ENCODE data around the gene COL4A2.

DNA sequence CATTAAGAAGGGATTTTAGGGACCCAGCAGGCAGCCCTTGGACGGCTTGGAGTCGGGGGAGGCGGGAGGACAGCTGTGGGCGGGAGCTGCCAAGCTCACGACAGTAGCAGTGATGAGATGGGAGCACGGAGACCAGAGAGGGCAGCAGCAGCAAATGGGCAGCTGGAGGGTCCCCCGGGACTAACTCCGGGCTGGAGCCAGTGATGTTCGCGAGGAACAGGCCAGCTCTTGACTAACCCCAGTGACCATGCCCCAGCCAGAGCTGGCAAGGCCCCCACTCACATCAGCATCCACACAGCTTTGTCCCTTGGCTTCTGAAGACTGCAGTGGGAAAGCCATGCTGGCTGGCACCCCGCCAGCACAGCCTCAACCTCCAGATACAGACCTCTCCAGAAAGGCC is 172.6 kb downstream of the COL4A2 start:
- no peak for TF ChIP-seq POLR2A (IDR thresholded peaks at IDR 0.05)
- TF ChIP-seq, protein P1, sequence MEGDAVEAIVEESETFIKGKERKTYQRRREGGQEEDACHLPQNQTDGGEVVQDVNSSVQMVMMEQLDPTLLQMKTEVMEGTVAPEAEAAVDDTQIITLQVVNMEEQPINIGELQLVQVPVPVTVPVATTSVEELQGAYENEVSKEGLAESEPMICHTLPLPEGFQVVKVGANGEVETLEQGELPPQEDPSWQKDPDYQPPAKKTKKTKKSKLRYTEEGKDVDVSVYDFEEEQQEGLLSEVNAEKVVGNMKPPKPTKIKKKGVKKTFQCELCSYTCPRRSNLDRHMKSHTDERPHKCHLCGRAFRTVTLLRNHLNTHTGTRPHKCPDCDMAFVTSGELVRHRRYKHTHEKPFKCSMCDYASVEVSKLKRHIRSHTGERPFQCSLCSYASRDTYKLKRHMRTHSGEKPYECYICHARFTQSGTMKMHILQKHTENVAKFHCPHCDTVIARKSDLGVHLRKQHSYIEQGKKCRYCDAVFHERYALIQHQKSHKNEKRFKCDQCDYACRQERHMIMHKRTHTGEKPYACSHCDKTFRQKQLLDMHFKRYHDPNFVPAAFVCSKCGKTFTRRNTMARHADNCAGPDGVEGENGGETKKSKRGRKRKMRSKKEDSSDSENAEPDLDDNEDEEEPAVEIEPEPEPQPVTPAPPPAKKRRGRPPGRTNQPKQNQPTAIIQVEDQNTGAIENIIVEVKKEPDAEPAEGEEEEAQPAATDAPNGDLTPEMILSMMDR (IDR thresholded peaks at IDR 0.05), result no peak

Measured in ovary (tissue), 3 donors.